Neural progenitor cell (in vitro differentiated cells): Measurements from ENCODE around the gene OTUD5. TPM values are rescaled to one million over a fixed set of nuclear protein-coding genes. Genes with fewer than 3 reads are reported as not detected.

Experiments
- DNase-seq: peaks from one replicate; pipeline ENCODE4 v3.0.0-alpha.2; 2016; ENCODE audit warnings: low spot score
- H2AFZ ChIP-seq: fragments of 200-600 bp; sonication (generic); replicated peaks from 2 replicates; pipeline ENCODE4 v1.6.1; 2016; ENCODE audit warnings: antibody characterized with exemption
- H3F3A ChIP-seq: fragments of 200-600 bp; sonication (generic); 2 replicates; pipeline ENCODE4 v1.6.1; 2016; ENCODE audit warnings: antibody characterized with exemption, low read depth
- H3K27ac ChIP-seq: fragments of 200-600 bp; sonication (generic); 2 replicates; pipeline ENCODE4 v1.5.1; 2016; ENCODE audit warnings: mild to moderate bottlenecking
- H3K27me3 ChIP-seq: fragments of 200-600 bp; sonication (generic); 2 replicates; pipeline ENCODE4 v1.6.1; 2016; ENCODE audit warnings: mild to moderate bottlenecking, moderate library complexity
- H3K36me3 ChIP-seq: fragments of 200-600 bp; sonication (generic); 2 replicates; pipeline ENCODE4 v1.5.1; 2016
- H3K4me1 ChIP-seq: fragments of 200-600 bp; sonication (generic); 2 replicates; pipeline ENCODE4 v1.6.1; 2016; ENCODE audit warnings: mixed run types
- H3K4me2 ChIP-seq: fragments of 200-600 bp; sonication (generic); 2 replicates; pipeline ENCODE4 v1.6.1; 2016
- H3K4me3 ChIP-seq: fragments of 200-600 bp; sonication (generic); 2 replicates; pipeline ENCODE4 v1.5.1; 2016
- H3K79me2 ChIP-seq: fragments of 200-600 bp; sonication (generic); 2 replicates; pipeline ENCODE4 v1.6.1; 2016; ENCODE audit warnings: low read depth
- H3K9ac ChIP-seq: fragments of 200-600 bp; sonication (generic); 2 replicates; pipeline ENCODE4 v1.6.1; 2016
- H3K9me3 ChIP-seq: fragments of 200-600 bp; sonication (generic); 2 replicates; pipeline ENCODE4 v1.5.1; 2016; ENCODE audit warnings: low read depth
- H4K20me1 ChIP-seq: fragments of 200-600 bp; sonication (generic); 2 replicates; pipeline ENCODE4 v1.6.1; 2016; ENCODE audit warnings: low read depth
- H3K27ac Mint-ChIP-seq: 3 replicates; pipeline ENCODE4 v1.8.0; 2021; ENCODE audit warnings: mixed read lengths
- H3K27me3 Mint-ChIP-seq: 2 replicates; pipeline ENCODE4 v1.8.0; 2022; ENCODE audit warnings: low read depth, mild to moderate bottlenecking, inconsistent platforms, moderate library complexity, mixed read lengths; ENCODE audit not compliant: insufficient read depth
- H3K36me3 Mint-ChIP-seq: 3 replicates; pipeline ENCODE4 v1.8.0; 2021; ENCODE audit warnings: mixed read lengths
- H3K4me1 Mint-ChIP-seq: 3 replicates; pipeline ENCODE4 v1.8.0; 2021; ENCODE audit warnings: mixed read lengths
- H3K4me3 Mint-ChIP-seq: 3 replicates; pipeline ENCODE4 v1.8.0; 2021; ENCODE audit warnings: mild to moderate bottlenecking, moderate library complexity, mixed read lengths
- H3K9me3 Mint-ChIP-seq: 3 replicates; pipeline ENCODE4 v1.8.0; 2020; ENCODE audit warnings: mixed read lengths
- EZH2 ChIP-seq: fragments of 200-600 bp; sonication (generic); IDR thresholded peaks from 2 replicates; pipeline ENCODE4 v1.6.1; 2017; ENCODE audit warnings: antibody characterized with exemption, mild to moderate bottlenecking, moderate library complexity
- EZH2phosphoT487 ChIP-seq: fragments of 200-600 bp; sonication (generic); IDR thresholded peaks from 2 replicates; pipeline ENCODE4 v1.6.1; 2017; ENCODE audit warnings: antibody characterized with exemption
- total RNA-seq: library from RNA; depleted of rRNA; stranded (reverse); fragments of >200 nt; gene quantifications from 2 replicates; pipeline ENCODE4 v1.2.3, GENCODE V29; 2015; ENCODE audit warnings: low replicate concordance
- TF ChIP-seq, protein P1 (sequence below): fragments of 200-600 bp; sonication (generic); IDR thresholded peaks from 2 replicates; pipeline ENCODE4 v1.5.1; 2017; ENCODE audit warnings: antibody characterized with exemption, mild to moderate bottlenecking

Gene OTUD5
- total RNA-seq, 1 donor from 2014 or later, result 38.6 TPM

DNA sequence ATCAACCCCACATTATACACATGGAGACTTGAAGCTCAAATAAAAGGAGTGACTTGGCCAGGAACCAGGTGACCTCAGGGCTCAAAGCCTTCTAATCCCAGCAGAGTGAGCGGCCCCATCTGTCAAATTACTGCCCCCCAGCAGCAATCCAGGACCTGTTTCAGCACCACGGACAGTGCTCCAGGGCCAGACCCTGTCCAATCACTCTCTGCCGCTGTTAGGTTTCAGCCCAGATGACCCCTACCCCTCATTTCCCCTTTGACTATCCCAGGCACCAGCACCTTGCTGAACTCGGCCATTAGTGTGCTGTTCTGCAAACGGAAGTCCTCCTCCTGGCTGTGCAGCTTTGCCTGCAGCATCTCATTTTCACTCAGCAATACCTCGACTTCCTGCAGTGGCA lies 39.6 kb upstream of the OTUD5 start:
- peaks cover 15% of the 10 kb centered on the region for H3K79me2 ChIP-seq
- Mint-ChIP-seq H3K4me1 (peaks cover 11% of the 10 kb centered on the region), H3K27ac (no peak overlapping the region), H3K4me3 (no peak overlapping the region), H3K36me3 (peaks cover 5% of the 10 kb centered on the region), H3K27me3 (peaks cover 6% of the 10 kb centered on the region), H3K9me3 (peaks cover 3% of the 10 kb centered on the region)
- no peaks in the 10 kb centered on the region for H3K36me3 ChIP-seq
- DNase-seq, result peak; percentile 51
- H3K9ac ChIP-seq, result no peak overlapping the region
- no peak overlapping the region for H3K4me3 ChIP-seq
- TF ChIP-seq EZH2phosphoT487, result no peak
- TF ChIP-seq EZH2, result no peak
- TF ChIP-seq, protein P1, sequence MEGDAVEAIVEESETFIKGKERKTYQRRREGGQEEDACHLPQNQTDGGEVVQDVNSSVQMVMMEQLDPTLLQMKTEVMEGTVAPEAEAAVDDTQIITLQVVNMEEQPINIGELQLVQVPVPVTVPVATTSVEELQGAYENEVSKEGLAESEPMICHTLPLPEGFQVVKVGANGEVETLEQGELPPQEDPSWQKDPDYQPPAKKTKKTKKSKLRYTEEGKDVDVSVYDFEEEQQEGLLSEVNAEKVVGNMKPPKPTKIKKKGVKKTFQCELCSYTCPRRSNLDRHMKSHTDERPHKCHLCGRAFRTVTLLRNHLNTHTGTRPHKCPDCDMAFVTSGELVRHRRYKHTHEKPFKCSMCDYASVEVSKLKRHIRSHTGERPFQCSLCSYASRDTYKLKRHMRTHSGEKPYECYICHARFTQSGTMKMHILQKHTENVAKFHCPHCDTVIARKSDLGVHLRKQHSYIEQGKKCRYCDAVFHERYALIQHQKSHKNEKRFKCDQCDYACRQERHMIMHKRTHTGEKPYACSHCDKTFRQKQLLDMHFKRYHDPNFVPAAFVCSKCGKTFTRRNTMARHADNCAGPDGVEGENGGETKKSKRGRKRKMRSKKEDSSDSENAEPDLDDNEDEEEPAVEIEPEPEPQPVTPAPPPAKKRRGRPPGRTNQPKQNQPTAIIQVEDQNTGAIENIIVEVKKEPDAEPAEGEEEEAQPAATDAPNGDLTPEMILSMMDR, result no peak
- H3K27ac ChIP-seq, result no peak overlapping the region
- peaks cover 8% of the 10 kb centered on the region for H4K20me1 ChIP-seq
- H2AFZ ChIP-seq, result no peak overlapping the region
- H3K4me2 ChIP-seq, result no peak overlapping the region
- H3K4me1 ChIP-seq, result no peaks in the 10 kb centered on the region
- no peaks in the 10 kb centered on the region for H3K27me3 ChIP-seq
- H3K9me3 ChIP-seq, result no peaks in the 10 kb centered on the region
- no peaks in the 10 kb centered on the region for H3F3A ChIP-seq

DNA sequence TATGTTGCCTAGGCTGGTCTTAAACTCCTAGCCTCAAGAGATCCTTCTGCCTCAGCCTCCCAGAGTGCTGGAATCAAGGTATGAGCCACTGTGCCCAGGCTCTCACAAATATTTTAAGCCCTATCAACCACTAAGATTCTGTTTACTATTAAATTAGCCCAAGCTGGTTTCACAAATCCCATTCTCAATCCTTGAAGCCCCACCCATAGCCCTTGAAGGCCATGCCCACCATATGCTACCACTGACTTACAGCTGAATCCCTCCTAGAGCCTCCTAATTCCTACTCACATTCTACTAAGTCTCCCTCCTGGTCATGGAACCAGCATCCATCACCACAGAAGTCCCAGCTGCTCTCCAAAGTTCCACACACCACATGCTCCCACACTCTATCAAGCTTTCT lies 34.9 kb upstream of the OTUD5 start:
- TF ChIP-seq, protein P1, result no peak
- TF ChIP-seq EZH2phosphoT487 (no peak), EZH2 (no peak)
- Histone ChIP-seq H3K9me3 (no peaks in the 10 kb centered on the region), H3K9ac (no peak overlapping the region), H3F3A (no peaks in the 10 kb centered on the region), H3K4me1 (no peaks in the 10 kb centered on the region), H3K27ac (no peak overlapping the region), H3K4me3 (no peak overlapping the region), H3K79me2 (no peaks in the 10 kb centered on the region), H2AFZ (no peak overlapping the region), H4K20me1 (peaks cover 3% of the 10 kb centered on the region), H3K27me3 (no peaks in the 10 kb centered on the region), H3K4me2 (no peak overlapping the region), H3K36me3 (no peaks in the 10 kb centered on the region)
- Mint-ChIP-seq H3K36me3 (peaks cover 4% of the 10 kb centered on the region), H3K4me3 (no peak overlapping the region), H3K9me3 (peaks cover 2% of the 10 kb centered on the region), H3K27ac (no peak overlapping the region), H3K4me1 (no peaks in the 10 kb centered on the region), H3K27me3 (peaks cover 7% of the 10 kb centered on the region)
- no peak for DNase-seq

DNA sequence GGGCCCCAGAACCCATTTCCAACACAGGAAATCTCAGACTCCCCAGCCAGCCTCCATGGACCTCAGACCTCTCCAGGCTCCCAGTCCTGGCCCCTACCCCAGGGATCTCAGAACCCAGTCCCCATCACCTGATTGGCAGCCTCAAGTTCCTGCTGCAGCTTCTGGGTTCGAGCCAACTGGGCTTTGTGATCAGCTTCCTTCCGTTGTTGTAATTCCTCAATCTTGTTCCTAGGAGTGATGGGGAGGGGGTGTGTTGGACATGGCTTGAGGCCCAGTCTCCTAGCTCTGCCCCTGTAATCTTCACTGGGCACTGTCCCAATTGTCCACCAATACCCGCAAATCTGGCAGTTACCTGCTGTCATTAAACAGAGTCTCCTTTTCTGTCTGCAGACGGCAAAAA lies 32.1 kb upstream of the OTUD5 start:
- Histone ChIP-seq H3K36me3 (no peaks in the 10 kb centered on the region), H3K4me1 (no peaks in the 10 kb centered on the region), H3K9ac (no peak overlapping the region), H3K4me3 (no peak overlapping the region), H3K9me3 (no peaks in the 10 kb centered on the region), H3F3A (no peaks in the 10 kb centered on the region), H3K79me2 (no peaks in the 10 kb centered on the region), H3K27me3 (no peaks in the 10 kb centered on the region), H3K4me2 (no peak overlapping the region), H2AFZ (no peak overlapping the region), H4K20me1 (no peaks in the 10 kb centered on the region), H3K27ac (no peak overlapping the region)
- no peaks in the 10 kb centered on the region for H3K4me1 Mint-ChIP-seq
- peaks cover 5% of the 10 kb centered on the region for H3K9me3 Mint-ChIP-seq
- no peak for DNase-seq
- H3K27ac Mint-ChIP-seq, result no peak overlapping the region
- TF ChIP-seq EZH2 (no peak), EZH2phosphoT487 (no peak)
- TF ChIP-seq, protein P1, result no peak
- H3K36me3 Mint-ChIP-seq, result peaks cover 7% of the 10 kb centered on the region
- peaks cover 6% of the 10 kb centered on the region for H3K27me3 Mint-ChIP-seq
- no peak overlapping the region for H3K4me3 Mint-ChIP-seq
